Astrocyte (in vitro differentiated cells and primary cell): ENCODE data around the gene HMSD. TPM values are rescaled to one million over a fixed set of nuclear protein-coding genes. Genes with fewer than 3 reads are reported as not detected.

ENCODE experiments used
- DNase-seq: peaks from one replicate; pipeline ENCODE4 v3.0.0-alpha.2; 2010; ENCODE audit warnings: low read depth
- FAIRE-seq: peaks from 2 replicates; lab custom pipeline; 2011; peaks lifted over from hg19 to GRCh38; lab: Jason Lieb, UNC
- H2AFZ ChIP-seq: 2 replicates; pipeline ENCODE4 v1.6.0; 2012; ENCODE audit warnings: low read depth, low read length, inconsistent platforms
- H3K27ac ChIP-seq: 2 replicates; pipeline ENCODE4 v1.5.1; 2011; ENCODE audit warnings: low read depth, low read length, inconsistent platforms
- H3K27me3 ChIP-seq: 2 replicates; pipeline ENCODE4 v1.6.0; 2011; ENCODE audit warnings: low read length, inconsistent platforms; ENCODE audit not compliant: insufficient read depth
- H3K36me3 ChIP-seq: 2 replicates; pipeline ENCODE4 v1.5.1; 2011; ENCODE audit warnings: low read length, inconsistent platforms; ENCODE audit not compliant: insufficient read depth
- H3K4me1 ChIP-seq: 2 replicates; pipeline ENCODE4 v1.5.1; 2011; ENCODE audit warnings: low read length, inconsistent platforms; ENCODE audit not compliant: insufficient read depth
- H3K4me2 ChIP-seq: 2 replicates; pipeline ENCODE4 v1.6.0; 2012; ENCODE audit warnings: low read length, inconsistent platforms
- H3K4me3 ChIP-seq: 2 replicates; pipeline ENCODE4 v1.5.1; 2011; ENCODE audit warnings: low read depth, mild to moderate bottlenecking, low read length, inconsistent platforms; ENCODE audit not compliant: insufficient read depth
- H3K79me2 ChIP-seq: 2 replicates; pipeline ENCODE4 v1.6.0; 2012; ENCODE audit warnings: mild to moderate bottlenecking, low read length, inconsistent platforms; ENCODE audit not compliant: insufficient read depth
- H3K9ac ChIP-seq: 2 replicates; pipeline ENCODE4 v1.6.0; 2012; ENCODE audit warnings: mild to moderate bottlenecking, low read length, inconsistent platforms
- H3K9me3 ChIP-seq: 2 replicates; pipeline ENCODE4 v1.5.1; 2012; ENCODE audit warnings: low read depth, mild to moderate bottlenecking, low read length, inconsistent platforms; ENCODE audit not compliant: insufficient read depth
- H4K20me1 ChIP-seq: 2 replicates; pipeline ENCODE4 v1.6.0; 2012; ENCODE audit warnings: low read length, inconsistent platforms; ENCODE audit not compliant: insufficient read depth
- H3K27ac Mint-ChIP-seq: one replicate; pipeline ENCODE4 v1.8.0; 2021; ENCODE audit warnings: mild to moderate bottlenecking, mixed read lengths; ENCODE audit not compliant: unreplicated experiment
- H3K27me3 Mint-ChIP-seq: one replicate; pipeline ENCODE4 v1.8.0; 2021; ENCODE audit warnings: low read depth, mixed read lengths; ENCODE audit not compliant: unreplicated experiment
- H3K36me3 Mint-ChIP-seq: one replicate; pipeline ENCODE4 v1.8.0; 2021; ENCODE audit warnings: low read depth, mixed read lengths; ENCODE audit not compliant: unreplicated experiment
- H3K4me1 Mint-ChIP-seq: one replicate; pipeline ENCODE4 v1.8.0; 2021; ENCODE audit warnings: low read depth, mixed read lengths; ENCODE audit not compliant: unreplicated experiment
- H3K4me3 Mint-ChIP-seq: one replicate; pipeline ENCODE4 v1.8.0; 2021; ENCODE audit warnings: mild to moderate bottlenecking, moderate library complexity, mixed read lengths; ENCODE audit not compliant: unreplicated experiment
- H3K9me3 Mint-ChIP-seq: one replicate; pipeline ENCODE4 v1.8.0; 2021; ENCODE audit warnings: mild to moderate bottlenecking, mixed read lengths; ENCODE audit not compliant: unreplicated experiment
- EZH2 ChIP-seq: IDR thresholded peaks from 2 replicates; pipeline ENCODE4 v1.6.1; 2012; ENCODE audit warnings: mild to moderate bottlenecking, low read length, inconsistent platforms; ENCODE audit not compliant: insufficient read depth
- total RNA-seq: library from RNA; stranded (reverse); gene quantifications from 2 replicates; pipeline ENCODE4 v1.2.1, GENCODE V29; 2021
- TF ChIP-seq, protein P1 (sequence below): IDR thresholded peaks from 2 replicates; pipeline ENCODE4 v1.5.1; 2011; ENCODE audit warnings: low read depth, mild to moderate bottlenecking, inconsistent platforms, low read length, moderate library complexity; ENCODE audit not compliant: insufficient read depth

HMSD gene
- total RNA-seq, 1 donor from 2014 or later, result 1.0 TPM

DNA sequence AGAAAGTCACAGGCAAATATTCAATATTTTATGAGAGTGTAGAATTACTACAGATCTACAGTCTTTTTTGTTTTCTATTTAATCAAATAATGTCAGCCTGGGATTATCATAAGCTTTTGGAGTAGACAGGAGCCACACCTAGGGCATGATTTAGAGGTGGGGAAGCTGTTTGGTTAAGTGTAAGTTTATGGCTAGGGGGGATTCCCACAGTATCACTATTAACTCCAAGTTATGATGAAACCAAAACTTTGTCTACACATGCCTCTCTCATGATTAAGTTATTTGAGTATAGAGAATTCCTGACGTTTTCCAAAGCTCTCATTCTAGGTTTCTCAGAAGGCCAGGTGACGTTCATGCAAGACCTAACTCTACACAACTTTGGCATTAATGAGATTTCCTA, 39.2 kb upstream of the HMSD start:
- H3K79me2 ChIP-seq, result no peaks in the 10 kb centered on the region
- TF ChIP-seq EZH2, result no peak
- TF ChIP-seq, protein P1, sequence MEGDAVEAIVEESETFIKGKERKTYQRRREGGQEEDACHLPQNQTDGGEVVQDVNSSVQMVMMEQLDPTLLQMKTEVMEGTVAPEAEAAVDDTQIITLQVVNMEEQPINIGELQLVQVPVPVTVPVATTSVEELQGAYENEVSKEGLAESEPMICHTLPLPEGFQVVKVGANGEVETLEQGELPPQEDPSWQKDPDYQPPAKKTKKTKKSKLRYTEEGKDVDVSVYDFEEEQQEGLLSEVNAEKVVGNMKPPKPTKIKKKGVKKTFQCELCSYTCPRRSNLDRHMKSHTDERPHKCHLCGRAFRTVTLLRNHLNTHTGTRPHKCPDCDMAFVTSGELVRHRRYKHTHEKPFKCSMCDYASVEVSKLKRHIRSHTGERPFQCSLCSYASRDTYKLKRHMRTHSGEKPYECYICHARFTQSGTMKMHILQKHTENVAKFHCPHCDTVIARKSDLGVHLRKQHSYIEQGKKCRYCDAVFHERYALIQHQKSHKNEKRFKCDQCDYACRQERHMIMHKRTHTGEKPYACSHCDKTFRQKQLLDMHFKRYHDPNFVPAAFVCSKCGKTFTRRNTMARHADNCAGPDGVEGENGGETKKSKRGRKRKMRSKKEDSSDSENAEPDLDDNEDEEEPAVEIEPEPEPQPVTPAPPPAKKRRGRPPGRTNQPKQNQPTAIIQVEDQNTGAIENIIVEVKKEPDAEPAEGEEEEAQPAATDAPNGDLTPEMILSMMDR, result no peak
- no peak for FAIRE-seq
- H3K36me3 ChIP-seq, result no peaks in the 10 kb centered on the region
- Mint-ChIP-seq H3K4me3 (no peak overlapping the region), H3K27me3 (peaks cover 1% of the 10 kb centered on the region), H3K4me1 (no peaks in the 10 kb centered on the region), H3K36me3 (no peaks in the 10 kb centered on the region), H3K27ac (no peak overlapping the region), H3K9me3 (peaks cover 2% of the 10 kb centered on the region)
- no peaks in the 10 kb centered on the region for H4K20me1 ChIP-seq
- H3K4me3 ChIP-seq, result no peak overlapping the region
- no peaks in the 10 kb centered on the region for H3K27me3 ChIP-seq
- H3K4me2 ChIP-seq, result no peak overlapping the region
- H3K27ac ChIP-seq, result no peak overlapping the region
- no peak overlapping the region for H3K9ac ChIP-seq
- H3K9me3 ChIP-seq, result no peaks in the 10 kb centered on the region
- DNase-seq, result no peak
- H2AFZ ChIP-seq, result no peak overlapping the region
- H3K4me1 ChIP-seq, result no peaks in the 10 kb centered on the region

DNA sequence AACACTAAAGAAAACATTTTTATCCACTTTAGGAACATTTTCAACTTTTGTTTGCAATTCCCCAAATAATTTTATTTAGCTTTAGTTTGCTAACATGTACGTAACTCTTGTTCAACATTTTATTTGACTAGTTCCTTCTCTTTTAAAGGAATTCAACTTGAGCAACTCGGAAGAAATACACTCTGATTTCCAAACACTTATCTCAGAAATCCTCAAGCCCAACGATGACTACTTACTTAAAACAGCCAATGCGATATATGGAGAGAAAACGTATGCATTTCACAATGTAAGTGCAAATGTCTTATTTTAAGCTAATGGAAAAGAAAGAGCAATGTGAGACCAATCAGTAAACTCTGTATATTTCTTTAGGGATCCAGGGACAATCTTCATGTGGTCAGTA, 31.3 kb upstream of the HMSD start:
- TF ChIP-seq, protein P1, result no peak
- TF ChIP-seq EZH2, result no peak
- Mint-ChIP-seq H3K27ac (no peak overlapping the region), H3K36me3 (no peaks in the 10 kb centered on the region), H3K27me3 (peaks cover 1% of the 10 kb centered on the region), H3K9me3 (no peaks in the 10 kb centered on the region), H3K4me3 (no peak overlapping the region), H3K4me1 (no peaks in the 10 kb centered on the region)
- H2AFZ ChIP-seq, result no peak overlapping the region
- no peak overlapping the region for H3K27ac ChIP-seq
- DNase-seq, result no peak
- H3K4me3 ChIP-seq, result no peak overlapping the region
- no peaks in the 10 kb centered on the region for H3K9me3 ChIP-seq
- FAIRE-seq, result no peak
- no peaks in the 10 kb centered on the region for H3K27me3 ChIP-seq
- H3K9ac ChIP-seq, result no peak overlapping the region
- H3K4me2 ChIP-seq, result no peak overlapping the region
- no peaks in the 10 kb centered on the region for H3K36me3 ChIP-seq
- no peaks in the 10 kb centered on the region for H4K20me1 ChIP-seq
- H3K79me2 ChIP-seq, result no peaks in the 10 kb centered on the region
- no peaks in the 10 kb centered on the region for H3K4me1 ChIP-seq

DNA sequence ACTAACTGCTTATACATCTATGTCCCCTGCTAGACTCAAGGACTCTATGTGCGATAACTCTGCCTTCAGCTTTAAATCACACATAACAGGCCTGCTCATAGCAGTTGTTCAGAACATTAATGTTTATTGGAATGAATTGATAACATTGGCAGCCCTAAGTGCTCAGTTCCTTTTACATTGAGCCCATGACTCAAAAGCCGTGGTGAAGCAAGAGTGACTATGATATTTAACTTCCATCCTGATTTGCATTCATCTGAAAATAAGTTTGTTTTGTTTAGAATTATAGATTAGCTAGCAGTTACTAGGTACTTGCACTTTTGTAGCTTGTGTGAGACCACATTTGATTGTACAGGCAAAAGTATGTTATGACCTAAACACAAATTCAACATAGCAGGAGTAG, 27.1 kb upstream of the HMSD start:
- Histone ChIP-seq H3K27ac (no peak overlapping the region), H3K4me3 (no peak overlapping the region), H3K4me2 (no peak overlapping the region), H3K9ac (no peak overlapping the region), H3K79me2 (no peaks in the 10 kb centered on the region), H4K20me1 (no peaks in the 10 kb centered on the region), H3K36me3 (no peaks in the 10 kb centered on the region), H3K27me3 (no peaks in the 10 kb centered on the region), H3K4me1 (no peaks in the 10 kb centered on the region), H2AFZ (no peak overlapping the region), H3K9me3 (no peaks in the 10 kb centered on the region)
- DNase-seq, result no peak
- no peaks in the 10 kb centered on the region for H3K36me3 Mint-ChIP-seq
- H3K4me1 Mint-ChIP-seq, result peaks cover 19% of the 10 kb centered on the region
- no peak for FAIRE-seq
- no peak overlapping the region for H3K4me3 Mint-ChIP-seq
- no peaks in the 10 kb centered on the region for H3K9me3 Mint-ChIP-seq
- no peak for TF ChIP-seq EZH2
- TF ChIP-seq, protein P1, result no peak
- no peak overlapping the region for H3K27ac Mint-ChIP-seq
- no peaks in the 10 kb centered on the region for H3K27me3 Mint-ChIP-seq
